GM19468 (cell line): ENCODE results near the gene DRC1.
"Not testable (repeated sequence)": the region's sequence is repeated elsewhere in the genome, so short reads cannot be mapped to it uniquely, and the experiment has no call there.

Source experiments
- ATAC-seq: cut with Tn5 transposase; IDR thresholded peaks from one replicate; pipeline ENCODE4 v1.9.1; 2021; ENCODE audit warnings: mild to moderate bottlenecking, moderate library complexity, moderate number of reproducible peaks; ENCODE audit not compliant: unreplicated experiment; ENCODE audit errors: extremely low read depth

Gene DRC1

GRCh38 chr2:26461601-26462023 is 59.9 kb downstream of the DRC1 start:
- ATAC-seq, result no peak

- ATAC-seq, result no peak
Observed at GRCh38 chr2:26462100-26462499, 60.4 kb downstream of the DRC1 start.

- ATAC-seq, result no peak
Observed at GRCh38 chr2:26462511-26463243, 61.0 kb downstream of the DRC1 start.

DNA sequence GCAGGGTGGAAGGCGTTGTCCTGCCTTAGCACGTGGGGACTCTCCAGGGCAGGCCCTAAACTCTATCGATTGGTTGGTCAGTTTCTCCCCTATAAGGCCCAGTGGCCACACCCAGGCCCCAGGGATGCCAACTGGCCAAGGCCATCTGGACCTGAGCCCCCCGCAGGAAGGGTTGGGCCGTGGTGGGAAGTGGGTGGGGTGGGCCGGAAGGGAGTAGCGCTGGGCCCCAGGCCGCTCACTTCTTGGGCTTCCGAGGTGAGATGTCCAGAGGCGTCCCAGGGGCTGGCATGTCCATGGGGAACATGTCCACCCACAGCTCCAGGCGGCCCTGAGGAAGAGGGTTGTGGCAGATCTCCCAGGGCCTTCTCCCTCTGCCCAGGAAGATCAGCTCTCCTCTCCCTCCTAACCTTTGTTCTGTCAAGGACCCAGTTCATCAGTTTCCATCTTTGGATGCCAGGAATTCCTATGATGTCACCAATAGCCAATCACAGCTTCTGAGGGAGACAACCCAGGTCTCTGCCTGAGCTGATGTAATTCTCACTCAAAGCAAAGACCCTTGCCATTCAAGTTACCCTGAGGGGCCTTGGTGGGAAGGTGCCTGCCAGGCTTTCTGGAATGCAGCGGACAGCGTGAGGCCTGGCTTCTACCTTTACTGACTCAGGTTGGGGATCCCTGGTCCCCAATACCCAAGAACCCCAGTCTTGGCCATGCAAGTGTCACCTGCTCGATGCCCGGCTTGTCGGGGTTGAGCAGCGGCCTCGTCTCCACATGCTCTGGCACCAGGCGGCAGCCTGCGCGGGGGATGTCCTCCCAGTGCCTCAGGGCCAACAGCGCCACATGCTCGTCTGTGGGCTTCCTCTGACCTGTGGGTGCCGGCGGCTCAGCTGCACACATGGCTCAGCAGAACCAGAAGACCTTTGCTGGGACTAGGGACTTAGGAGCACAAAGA is 61.8 kb downstream of the DRC1 start:
- no peak for ATAC-seq

GRCh38 chr2:26464390-26465265 is 62.9 kb downstream of the DRC1 start:
- no peak for ATAC-seq

DNA sequence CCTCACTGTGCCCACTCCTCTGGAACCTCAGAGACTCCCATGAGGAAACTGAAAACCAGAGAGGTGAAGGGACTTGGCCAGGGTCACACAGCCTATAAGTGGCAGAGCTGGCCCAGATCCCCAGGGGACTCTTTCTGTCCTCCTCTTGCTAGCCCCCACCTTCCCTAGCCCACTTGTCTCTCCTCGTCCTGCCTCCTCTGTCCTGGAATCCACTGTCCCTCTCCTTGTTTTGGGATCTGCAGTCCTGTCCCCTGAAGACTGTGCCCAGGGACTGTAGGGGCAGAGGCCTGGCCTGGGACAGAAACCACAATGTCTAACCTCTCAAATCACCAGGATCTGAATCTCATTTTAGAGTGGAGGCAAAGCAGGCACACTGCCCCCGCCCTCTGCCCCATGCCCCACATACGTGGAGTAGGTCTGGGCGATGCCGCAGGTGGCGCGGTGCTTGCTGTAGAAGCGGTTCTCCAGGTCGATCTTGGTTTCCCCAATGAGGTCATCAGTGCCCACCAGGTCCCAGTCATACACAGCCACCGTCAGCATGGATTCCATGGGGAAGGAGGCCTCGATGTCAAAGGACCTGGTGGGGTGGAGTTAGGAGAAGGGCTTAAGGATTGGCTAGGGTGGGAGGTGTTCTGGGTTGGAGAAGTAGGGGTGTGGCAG is 63.7 kb downstream of the DRC1 start:
- no peak for ATAC-seq

DNA sequence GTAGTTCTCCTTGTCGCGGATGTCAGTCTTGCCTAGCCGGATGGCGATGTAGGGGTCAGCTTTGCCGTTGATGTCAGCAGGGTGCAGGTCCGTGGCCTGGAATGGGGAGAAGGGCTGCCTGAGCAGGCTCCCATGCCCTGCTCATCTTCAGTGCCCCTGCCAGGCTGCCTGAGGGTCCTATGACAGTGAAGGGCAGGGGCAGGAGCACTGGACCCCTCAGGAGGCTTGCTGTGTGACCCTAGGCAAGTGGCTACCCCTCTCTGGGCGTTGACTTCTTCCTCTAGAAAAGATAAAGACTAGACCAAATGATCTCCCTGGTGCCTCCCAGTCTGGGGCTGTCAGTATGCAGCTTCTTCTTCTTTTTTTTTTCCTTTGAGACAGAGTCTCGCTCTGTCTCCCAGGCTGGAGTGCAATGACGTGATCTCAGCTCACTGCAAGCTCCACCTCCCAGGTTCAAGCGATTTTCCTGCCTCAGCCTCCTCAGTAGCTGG is 64.3 kb downstream of the DRC1 start:
- ATAC-seq, result no peak

DNA sequence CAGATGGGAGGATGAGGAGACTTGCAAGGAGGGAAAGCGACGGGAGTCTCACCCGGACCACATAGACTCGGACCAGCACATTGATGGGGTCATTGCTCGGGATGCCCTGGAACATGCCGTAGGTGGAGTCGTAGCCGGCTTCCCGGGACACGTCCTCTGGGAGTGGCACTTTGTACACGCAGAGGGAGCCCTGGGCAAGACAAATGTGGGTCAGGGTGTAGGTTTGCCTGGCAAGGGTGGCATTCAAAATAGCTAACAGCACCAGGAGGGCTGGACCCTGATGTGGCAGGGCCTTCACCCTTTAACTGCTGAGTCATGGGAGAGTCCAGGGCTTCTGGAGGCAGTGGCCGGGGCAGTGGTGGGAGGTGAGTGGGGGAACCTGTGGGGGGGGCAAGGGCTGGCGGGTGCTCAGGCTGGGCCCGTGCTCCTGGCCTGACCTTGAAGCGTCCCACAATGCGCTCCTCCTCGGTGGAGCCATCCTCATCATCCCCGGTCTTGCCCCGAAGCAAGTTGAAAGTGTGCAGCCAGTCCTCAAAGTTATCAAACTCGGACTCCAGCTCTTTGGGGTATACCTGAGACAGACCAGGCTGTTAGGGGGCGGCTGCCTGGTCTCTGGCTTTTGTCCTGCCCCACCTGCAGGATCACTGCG is 65.1 kb downstream of the DRC1 start:
- ATAC-seq, result no peak

- ATAC-seq, result not testable (repeated sequence)
Observed at GRCh38 chr2:26468544-26468943, 66.8 kb downstream of the DRC1 start.

DNA sequence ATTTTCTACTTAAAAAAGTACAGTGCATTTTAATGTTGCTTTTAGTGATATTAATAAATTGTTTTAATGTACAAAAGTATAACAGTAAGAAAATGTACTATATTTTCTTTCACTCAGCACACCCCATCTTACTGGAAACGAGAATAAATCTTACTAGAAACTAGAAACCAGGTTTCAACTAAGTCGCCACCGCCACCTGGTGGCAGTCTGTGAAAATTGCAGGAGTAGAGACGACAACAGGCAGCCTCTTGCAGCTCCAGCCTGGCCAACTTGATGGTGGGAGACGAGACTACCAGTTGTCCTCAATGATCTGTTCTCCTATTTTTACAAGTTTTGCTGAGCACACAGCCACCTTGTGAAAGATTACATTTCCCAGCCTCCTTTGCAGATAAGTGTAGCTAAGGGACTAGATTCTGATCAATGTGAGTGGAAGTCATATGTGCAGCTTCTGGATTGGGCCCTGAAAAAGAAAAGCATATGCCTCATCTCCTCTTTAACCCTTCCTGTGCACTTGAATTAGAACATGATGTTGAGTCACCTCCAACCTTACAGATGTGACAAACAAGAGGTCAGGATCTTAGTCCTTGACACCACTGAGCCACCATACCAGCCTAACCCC is 67.5 kb downstream of the DRC1 start:
- no peak for ATAC-seq

- no peak for ATAC-seq
Observed at GRCh38 chr2:26469955-26470354, 68.2 kb downstream of the DRC1 start.

DNA sequence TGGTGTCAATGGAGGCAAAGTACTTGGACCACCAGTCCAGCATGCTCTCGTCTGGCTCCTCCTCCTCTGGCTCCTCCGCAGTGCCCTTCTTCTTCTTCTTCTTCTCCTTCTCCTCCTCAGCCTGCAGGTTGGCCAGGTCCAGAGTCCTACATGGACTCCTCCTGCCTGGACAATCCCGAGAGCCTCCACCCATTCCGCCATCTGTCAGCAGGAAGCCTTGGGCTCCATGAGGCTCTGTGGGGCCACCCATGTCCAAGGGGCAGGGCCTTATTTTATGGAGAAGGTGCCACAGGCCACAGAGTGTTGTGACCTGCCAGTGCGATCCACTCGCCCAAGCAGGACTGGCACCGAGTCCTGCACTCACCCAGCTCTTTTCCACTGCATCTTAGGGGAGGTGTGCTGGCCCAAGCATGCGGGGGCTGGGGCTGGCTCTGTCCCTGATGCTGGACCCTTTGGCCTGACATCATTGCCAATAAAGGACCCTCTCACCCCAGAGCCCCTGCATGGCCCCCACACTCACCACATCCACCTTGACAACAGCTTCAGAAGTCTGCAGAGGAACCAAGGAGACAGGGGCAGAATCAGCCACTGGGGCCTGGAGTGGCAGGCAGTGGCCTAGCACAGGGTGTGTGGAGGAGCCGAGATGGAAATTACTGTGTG is 69.0 kb downstream of the DRC1 start:
- ATAC-seq, result no peak

GRCh38 chr2:26471289-26471688 is 69.6 kb downstream of the DRC1 start:
- ATAC-seq, result no peak

DNA sequence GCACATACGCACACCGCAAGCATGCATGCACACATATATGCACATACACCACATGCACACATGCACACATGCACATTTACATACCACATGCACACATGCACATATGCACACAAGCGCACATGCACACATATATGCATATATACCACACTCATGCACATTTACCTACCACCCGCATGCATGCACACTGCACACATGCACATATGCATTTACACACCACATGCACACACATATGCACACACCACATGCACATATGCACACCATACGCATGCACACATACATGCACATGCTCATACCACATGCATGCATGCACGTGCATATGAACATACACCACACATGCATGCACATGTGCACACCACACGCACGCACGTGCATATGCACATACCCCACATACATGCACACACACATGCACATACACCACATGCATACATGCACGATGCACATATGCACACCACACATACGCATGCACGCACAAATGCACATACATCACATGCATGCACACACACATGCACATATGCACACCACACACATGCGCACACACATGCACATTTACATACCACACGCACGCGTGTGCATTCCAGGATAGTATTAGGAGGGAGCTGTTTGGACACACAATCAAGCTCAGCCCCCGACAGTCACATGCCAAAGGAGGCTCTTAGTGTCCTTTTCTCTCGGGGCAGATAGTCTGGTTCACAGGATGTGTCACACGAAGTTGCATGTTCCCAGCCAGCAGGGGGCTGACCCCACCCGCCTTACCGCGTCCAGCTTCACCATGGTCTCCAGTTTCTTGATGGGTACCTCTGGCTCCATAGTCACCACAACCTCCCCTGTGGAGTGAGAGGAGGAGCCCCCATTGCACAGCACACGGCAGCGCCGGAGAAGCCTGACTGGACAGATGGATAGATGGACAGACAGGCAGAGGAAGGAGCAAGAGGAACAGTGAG is 70.3 kb downstream of the DRC1 start:
- no peak for ATAC-seq

- no peak for ATAC-seq
Observed at GRCh38 chr2:26472821-26473655, 71.3 kb downstream of the DRC1 start.

DNA sequence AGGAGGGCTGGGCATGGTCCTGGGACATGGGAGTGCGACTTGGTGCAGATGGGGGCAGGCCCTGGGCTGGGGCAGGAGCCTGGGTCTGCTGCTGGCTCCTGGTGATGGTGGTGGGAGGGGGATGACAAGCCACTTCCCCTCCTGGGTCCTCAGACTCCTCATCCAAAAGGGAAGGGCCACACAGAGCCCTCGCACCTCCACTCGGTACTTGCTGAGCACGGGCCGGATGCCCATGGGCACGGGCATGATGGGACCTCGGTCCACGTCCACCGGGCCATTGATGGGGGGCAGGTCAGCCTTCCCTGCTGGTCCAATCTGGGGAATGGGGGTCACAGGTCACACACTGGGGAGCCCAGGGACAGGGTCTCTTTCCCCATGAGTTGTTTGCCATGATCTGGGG is 72.1 kb downstream of the DRC1 start:
- no peak for ATAC-seq
